Upper lobe of left lung (tissue), 4 donors: ENCODE data around the gene CYLC2.

Experiments used
- EP300 ChIP-seq, 4 donors: sonication (generic); formaldehyde crosslinking; IDR thresholded peaks; one replicate each; pipeline ENCODE4 v1.5.1; 2017; ENCODE audit warnings: antibody characterized with exemption in 4 of 4, control low read depth in 2 of 4
- POLR2A ChIP-seq, 4 donors: fragments of 450-650 bp; IDR thresholded peaks; one replicate each; pipeline ENCODE4 v1.5.1; 2016 to 2017; ENCODE audit warnings: antibody characterized with exemption in 4 of 4, mild to moderate bottlenecking in 2 of 4
- POLR2AphosphoS5 ChIP-seq, 2 donors: sonication (generic); formaldehyde crosslinking; IDR thresholded peaks; one replicate each; pipeline ENCODE4 v1.5.1; 2017; ENCODE audit warnings: antibody characterized with exemption in 2 of 2
- TF ChIP-seq, protein P1 (sequence below), 6 experiments: fragments of 450-650 bp in 4 of 6; fragments of 200-600 bp in 2 of 6; sonication (generic) in 2 of 6; IDR thresholded peaks; one replicate each; pipeline ENCODE4 v1.5.1; 2016 to 2019; ENCODE audit warnings: antibody characterized with exemption in 6 of 6

DNA sequence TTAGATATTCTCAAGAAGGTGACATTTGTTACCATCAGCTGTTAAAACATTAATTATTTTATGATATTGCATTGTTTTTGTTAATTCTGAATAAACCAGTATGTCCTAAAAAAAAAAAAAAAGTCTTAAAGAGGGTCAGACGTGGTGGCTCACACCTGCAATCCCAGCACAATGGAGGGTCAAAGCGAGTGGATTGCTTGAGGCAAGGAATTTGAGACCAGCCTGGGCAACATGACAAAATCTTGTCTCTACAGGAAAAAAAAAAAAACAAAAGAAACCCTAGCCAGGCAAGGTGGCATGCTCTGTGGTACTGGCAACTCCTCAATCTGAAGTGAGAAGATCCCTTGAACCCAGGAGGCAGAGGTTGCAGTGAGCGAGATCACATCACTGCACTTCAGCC is 46.8 kb downstream of the CYLC2 start:
- no peak for TF ChIP-seq POLR2A (IDR thresholded peaks at IDR 0.05)
- TF ChIP-seq, protein P1, sequence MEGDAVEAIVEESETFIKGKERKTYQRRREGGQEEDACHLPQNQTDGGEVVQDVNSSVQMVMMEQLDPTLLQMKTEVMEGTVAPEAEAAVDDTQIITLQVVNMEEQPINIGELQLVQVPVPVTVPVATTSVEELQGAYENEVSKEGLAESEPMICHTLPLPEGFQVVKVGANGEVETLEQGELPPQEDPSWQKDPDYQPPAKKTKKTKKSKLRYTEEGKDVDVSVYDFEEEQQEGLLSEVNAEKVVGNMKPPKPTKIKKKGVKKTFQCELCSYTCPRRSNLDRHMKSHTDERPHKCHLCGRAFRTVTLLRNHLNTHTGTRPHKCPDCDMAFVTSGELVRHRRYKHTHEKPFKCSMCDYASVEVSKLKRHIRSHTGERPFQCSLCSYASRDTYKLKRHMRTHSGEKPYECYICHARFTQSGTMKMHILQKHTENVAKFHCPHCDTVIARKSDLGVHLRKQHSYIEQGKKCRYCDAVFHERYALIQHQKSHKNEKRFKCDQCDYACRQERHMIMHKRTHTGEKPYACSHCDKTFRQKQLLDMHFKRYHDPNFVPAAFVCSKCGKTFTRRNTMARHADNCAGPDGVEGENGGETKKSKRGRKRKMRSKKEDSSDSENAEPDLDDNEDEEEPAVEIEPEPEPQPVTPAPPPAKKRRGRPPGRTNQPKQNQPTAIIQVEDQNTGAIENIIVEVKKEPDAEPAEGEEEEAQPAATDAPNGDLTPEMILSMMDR (IDR thresholded peaks at IDR 0.05) = no peak
- TF ChIP-seq EP300 (IDR thresholded peaks at IDR 0.05) = no peak
- no peak for TF ChIP-seq POLR2AphosphoS5 (IDR thresholded peaks at IDR 0.05)
